Non-pigmented ciliary epithelial cell (primary cell): ENCODE measurements around the gene RPUSD4.

Experiments
- DNase-seq: peaks from one replicate; pipeline ENCODE4 v3.0.0-alpha.2; 2010; ENCODE audit warnings: low read depth

RPUSD4 gene

DNA sequence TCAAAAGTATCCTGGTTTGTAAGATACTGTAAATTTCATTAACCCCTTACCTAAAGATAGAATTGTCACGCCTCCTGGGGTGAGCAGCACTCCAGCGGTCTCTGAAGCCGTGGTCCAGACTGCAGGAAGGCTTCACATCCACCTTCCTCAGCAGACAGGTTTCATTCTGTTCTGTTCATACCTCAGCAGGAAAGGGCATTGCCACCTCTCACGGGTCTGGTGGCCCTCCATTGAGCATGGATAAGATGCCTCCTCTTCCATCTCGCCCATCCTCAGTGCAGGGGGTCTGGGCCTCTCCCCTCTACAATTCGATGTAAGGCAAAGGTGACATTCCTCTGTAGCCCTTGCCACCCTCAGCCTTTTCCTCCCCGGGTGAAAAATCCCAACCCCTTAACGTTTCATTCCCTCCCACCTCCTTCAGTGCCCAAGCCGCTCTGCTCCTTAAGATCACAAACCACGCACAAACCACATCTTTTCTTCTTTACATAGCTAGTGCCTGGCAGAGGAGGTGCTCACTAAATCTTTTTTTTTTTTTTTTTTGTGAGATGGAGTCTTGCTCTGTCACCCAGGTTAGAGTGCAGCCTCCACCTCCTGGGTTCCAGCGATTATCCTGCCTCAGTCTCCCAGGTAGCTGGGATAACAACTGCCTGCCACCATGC, 28.5 kb downstream of the RPUSD4 start:
- no peak for DNase-seq

- DNase-seq = no peak
Observed at GRCh38 chr11:126181939-126182730, 29.3 kb downstream of the RPUSD4 start.

GRCh38 chr11:126176853-126177470, 34.5 kb downstream of the RPUSD4 start:
- no peak for DNase-seq

- DNase-seq = no peak
Observed at GRCh38 chr11:126175393-126175792, 36.1 kb downstream of the RPUSD4 start.

DNA sequence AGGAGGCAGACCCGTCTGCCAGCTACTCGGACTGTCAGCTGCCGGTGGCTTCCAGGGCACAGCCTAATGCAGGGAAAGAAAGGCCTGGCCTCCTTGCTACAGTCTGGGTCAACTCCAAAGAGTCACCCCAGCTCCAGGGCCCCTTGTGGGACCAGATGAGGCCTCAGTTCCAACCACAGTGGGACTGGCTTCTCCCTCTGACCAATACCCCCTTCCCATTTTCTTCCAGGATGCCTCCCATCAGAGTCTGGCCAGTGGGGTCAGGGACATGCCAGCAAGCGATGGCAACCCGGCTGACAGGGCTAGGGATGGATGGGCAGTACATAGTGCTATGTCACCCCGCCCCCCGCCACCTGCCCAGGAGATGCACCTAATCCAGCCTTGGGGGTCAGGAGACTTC, 36.6 kb downstream of the RPUSD4 start:
- no peak for DNase-seq

GRCh38 chr11:126173257-126173656, 38.2 kb downstream of the RPUSD4 start:
- DNase-seq = no peak

GRCh38 chr11:126172596-126173038, 38.8 kb downstream of the RPUSD4 start:
- DNase-seq = no peak

- DNase-seq = no peak
Observed at GRCh38 chr11:126169291-126169690, 42.2 kb downstream of the RPUSD4 start.

GRCh38 chr11:126167488-126167887, 44.0 kb downstream of the RPUSD4 start:
- DNase-seq = no peak

DNA sequence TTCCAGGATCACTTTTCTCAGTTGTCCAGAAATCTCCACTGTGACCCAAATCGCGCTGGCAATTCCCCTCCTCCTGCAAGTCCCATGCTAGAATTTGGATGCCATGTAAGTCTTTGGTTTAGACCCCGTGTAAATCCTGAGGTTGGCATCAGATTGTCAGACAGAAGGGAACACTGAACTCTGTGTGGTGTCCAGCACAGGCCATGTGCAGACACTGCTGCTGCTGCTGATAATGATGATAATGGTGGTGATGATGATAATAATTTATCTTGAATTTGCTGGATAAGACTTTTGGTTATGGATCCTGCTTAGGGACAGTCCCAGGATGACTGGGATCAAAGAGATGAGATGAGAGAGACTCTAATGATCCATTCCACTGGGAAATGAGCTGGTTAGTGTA, 45.0 kb downstream of the RPUSD4 start:
- no peak for DNase-seq

DNA sequence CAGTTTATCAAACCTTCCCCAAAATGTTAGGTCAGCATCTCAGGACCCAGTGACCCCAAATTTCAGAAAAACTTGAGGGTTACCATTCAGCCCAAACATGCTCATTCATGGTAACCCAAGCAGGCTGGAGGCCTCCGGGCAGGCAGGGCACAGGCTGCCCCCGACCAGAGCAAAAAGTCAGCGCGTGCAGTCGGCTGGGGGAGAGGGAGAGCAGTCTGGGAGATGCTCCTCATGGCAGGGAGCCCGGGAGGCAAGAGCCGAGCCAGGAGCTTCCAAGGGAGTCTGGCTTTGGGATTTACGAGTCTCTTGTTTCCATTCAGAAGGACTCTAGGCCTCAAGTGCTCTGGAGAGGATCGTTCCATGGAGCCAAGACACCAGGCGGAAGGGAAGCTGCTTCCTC, 45.7 kb downstream of the RPUSD4 start:
- no peak for DNase-seq

GRCh38 chr11:126165311-126165720, 46.1 kb downstream of the RPUSD4 start:
- no peak for DNase-seq

- DNase-seq = no peak
Observed at GRCh38 chr11:126164781-126165180, 46.7 kb downstream of the RPUSD4 start.

DNA sequence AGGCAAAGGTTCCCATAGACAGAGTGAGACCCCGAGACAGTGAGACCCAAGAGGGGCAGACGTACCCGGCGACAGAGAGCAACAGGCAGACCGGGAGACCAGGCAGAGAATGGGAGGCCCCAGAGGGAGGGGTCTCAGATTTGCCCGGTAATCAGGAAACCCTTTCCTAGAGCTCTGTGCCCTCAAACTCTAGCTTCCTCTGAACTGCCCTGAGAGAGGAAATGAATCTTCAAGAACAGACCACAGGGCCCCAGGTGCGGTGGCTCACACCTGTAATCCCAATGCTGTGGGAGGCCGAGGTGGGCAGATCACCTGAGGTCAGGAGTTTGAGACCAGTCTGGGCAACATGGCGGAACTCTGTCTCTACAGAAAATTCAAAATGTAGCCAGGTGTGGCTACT, 47.7 kb downstream of the RPUSD4 start:
- DNase-seq = no peak

DNA sequence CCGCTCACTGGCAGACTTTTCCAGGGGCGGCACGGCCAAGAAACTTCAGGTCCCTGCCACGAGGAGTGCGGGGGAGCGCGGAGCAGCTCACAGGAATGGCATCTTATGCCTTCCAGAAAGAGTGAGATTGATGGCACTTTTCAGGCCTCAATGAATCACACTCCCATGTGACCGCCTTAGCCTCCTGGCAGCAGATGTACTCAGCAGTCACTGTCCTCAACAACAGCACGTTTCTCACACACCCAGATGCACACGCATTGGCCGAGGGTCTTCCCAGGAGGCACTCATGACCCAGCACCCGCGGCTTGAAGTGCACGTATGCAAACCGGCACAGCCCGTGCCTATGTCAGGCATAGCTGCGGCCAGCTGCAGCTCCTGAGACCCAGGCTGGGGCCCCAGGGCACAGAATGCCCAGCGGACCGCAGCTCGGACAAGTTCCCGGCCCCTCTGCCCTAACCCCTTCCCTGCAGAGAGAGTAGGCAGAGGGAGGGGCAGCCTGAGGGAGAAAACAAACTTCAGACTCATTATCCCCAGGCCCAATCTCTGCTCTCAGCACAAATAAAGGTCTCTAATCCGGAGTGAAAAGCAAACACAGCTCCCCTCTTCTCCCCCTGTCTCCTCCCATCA, 48.3 kb downstream of the RPUSD4 start:
- DNase-seq = peak; percentile 17

DNA sequence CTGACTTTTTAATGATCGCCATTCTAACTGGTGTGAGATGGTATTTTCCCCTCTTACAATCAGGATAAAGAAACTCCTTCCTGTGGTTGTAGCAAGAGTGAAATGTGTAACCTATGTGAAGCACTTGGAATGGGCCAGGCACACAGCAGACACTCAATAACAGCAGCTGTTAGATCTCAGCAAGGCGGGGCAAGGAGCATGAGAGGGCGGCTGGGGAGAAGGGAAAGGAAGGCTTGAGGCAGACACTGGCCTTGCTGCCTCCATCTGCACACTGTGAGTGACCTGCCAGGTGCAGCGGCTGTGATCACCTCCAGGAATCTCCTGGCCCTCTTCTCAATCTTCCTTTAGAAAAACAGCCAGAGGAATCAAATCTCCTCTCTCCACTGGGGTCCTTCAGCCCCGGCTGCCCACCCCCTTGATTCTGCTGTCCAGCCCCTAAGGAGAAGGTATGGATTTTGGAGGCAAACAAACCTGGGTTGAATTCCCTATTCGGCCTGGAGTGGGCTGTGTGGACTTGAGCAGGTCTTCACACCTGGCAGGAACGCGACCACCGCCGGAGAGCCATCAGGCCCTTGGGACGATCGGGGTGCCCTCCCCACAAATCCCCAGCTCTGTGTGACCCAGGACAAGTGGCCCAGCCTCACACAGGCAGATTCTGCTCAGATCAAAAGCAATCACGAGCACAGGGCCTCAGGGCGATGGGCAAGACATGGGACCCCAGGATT, 49.0 kb downstream of the RPUSD4 start:
- DNase-seq = no peak

- DNase-seq = no peak
Observed at GRCh38 chr11:126161023-126161391, 50.4 kb downstream of the RPUSD4 start.

GRCh38 chr11:126160345-126161022, 51.0 kb downstream of the RPUSD4 start:
- no peak for DNase-seq

DNA sequence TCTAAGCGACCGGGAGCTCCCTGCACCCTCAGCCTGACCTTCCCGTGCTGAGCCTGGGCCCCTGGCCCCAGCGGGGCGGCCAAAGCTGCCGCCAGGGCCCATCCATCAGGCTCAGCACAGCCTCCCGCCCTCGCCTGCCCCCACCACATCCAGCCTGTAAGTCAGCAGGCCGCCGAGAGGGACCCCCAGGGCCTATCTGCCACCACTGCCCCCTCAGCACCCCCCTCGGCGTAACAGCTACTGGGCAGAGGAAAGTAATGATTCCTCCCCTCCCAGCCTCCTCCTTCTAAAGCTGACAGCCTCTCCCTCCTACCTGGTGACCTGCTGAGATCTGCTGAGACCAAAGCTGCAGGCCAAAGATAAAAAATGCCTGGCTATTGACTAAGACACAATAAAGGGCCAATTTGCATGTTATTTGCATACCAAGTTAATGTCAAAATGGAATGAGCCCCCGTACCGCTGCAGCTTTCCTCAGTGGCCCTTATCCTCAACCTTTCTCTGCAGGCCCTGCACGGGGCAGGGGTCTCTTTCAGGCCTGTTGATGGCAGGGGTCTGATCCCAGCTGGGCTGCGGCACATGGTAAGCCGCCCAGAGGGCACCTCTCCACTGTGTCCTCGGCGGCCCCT, 51.6 kb downstream of the RPUSD4 start:
- DNase-seq = no peak

- no peak for DNase-seq
Observed at GRCh38 chr11:126158054-126158791, 53.2 kb downstream of the RPUSD4 start.
